Astrocyte (in vitro differentiated cells and primary cell): ENCODE measurements around the gene JHY. TPM values are rescaled to one million over a fixed set of nuclear protein-coding genes. Genes with fewer than 3 reads are reported as not detected.

Experiments used
- DNase-seq: peaks from one replicate; pipeline ENCODE4 v3.0.0-alpha.2; 2010; ENCODE audit warnings: low read depth
- FAIRE-seq: peaks from 2 replicates; lab custom pipeline; 2011; peaks lifted over from hg19 to GRCh38; lab: Jason Lieb, UNC
- H2AFZ ChIP-seq: 2 replicates; pipeline ENCODE4 v1.6.0; 2012; ENCODE audit warnings: low read depth, low read length, inconsistent platforms
- H3K27ac ChIP-seq: 2 replicates; pipeline ENCODE4 v1.5.1; 2011; ENCODE audit warnings: low read depth, low read length, inconsistent platforms
- H3K27me3 ChIP-seq: 2 replicates; pipeline ENCODE4 v1.6.0; 2011; ENCODE audit warnings: low read length, inconsistent platforms; ENCODE audit not compliant: insufficient read depth
- H3K36me3 ChIP-seq: 2 replicates; pipeline ENCODE4 v1.5.1; 2011; ENCODE audit warnings: low read length, inconsistent platforms; ENCODE audit not compliant: insufficient read depth
- H3K4me1 ChIP-seq: 2 replicates; pipeline ENCODE4 v1.5.1; 2011; ENCODE audit warnings: low read length, inconsistent platforms; ENCODE audit not compliant: insufficient read depth
- H3K4me2 ChIP-seq: 2 replicates; pipeline ENCODE4 v1.6.0; 2012; ENCODE audit warnings: low read length, inconsistent platforms
- H3K4me3 ChIP-seq: 2 replicates; pipeline ENCODE4 v1.5.1; 2011; ENCODE audit warnings: low read depth, mild to moderate bottlenecking, low read length, inconsistent platforms; ENCODE audit not compliant: insufficient read depth
- H3K79me2 ChIP-seq: 2 replicates; pipeline ENCODE4 v1.6.0; 2012; ENCODE audit warnings: mild to moderate bottlenecking, low read length, inconsistent platforms; ENCODE audit not compliant: insufficient read depth
- H3K9ac ChIP-seq: 2 replicates; pipeline ENCODE4 v1.6.0; 2012; ENCODE audit warnings: mild to moderate bottlenecking, low read length, inconsistent platforms
- H3K9me3 ChIP-seq: 2 replicates; pipeline ENCODE4 v1.5.1; 2012; ENCODE audit warnings: low read depth, mild to moderate bottlenecking, low read length, inconsistent platforms; ENCODE audit not compliant: insufficient read depth
- H4K20me1 ChIP-seq: 2 replicates; pipeline ENCODE4 v1.6.0; 2012; ENCODE audit warnings: low read length, inconsistent platforms; ENCODE audit not compliant: insufficient read depth
- H3K27ac Mint-ChIP-seq: one replicate; pipeline ENCODE4 v1.8.0; 2021; ENCODE audit warnings: mild to moderate bottlenecking, mixed read lengths; ENCODE audit not compliant: unreplicated experiment
- H3K27me3 Mint-ChIP-seq: one replicate; pipeline ENCODE4 v1.8.0; 2021; ENCODE audit warnings: low read depth, mixed read lengths; ENCODE audit not compliant: unreplicated experiment
- H3K36me3 Mint-ChIP-seq: one replicate; pipeline ENCODE4 v1.8.0; 2021; ENCODE audit warnings: low read depth, mixed read lengths; ENCODE audit not compliant: unreplicated experiment
- H3K4me1 Mint-ChIP-seq: one replicate; pipeline ENCODE4 v1.8.0; 2021; ENCODE audit warnings: low read depth, mixed read lengths; ENCODE audit not compliant: unreplicated experiment
- H3K4me3 Mint-ChIP-seq: one replicate; pipeline ENCODE4 v1.8.0; 2021; ENCODE audit warnings: mild to moderate bottlenecking, moderate library complexity, mixed read lengths; ENCODE audit not compliant: unreplicated experiment
- H3K9me3 Mint-ChIP-seq: one replicate; pipeline ENCODE4 v1.8.0; 2021; ENCODE audit warnings: mild to moderate bottlenecking, mixed read lengths; ENCODE audit not compliant: unreplicated experiment
- EZH2 ChIP-seq: IDR thresholded peaks from 2 replicates; pipeline ENCODE4 v1.6.1; 2012; ENCODE audit warnings: mild to moderate bottlenecking, low read length, inconsistent platforms; ENCODE audit not compliant: insufficient read depth
- total RNA-seq: library from RNA; stranded (reverse); gene quantifications from 2 replicates; pipeline ENCODE4 v1.2.1, GENCODE V29; 2021
- TF ChIP-seq, protein P1 (sequence below): IDR thresholded peaks from 2 replicates; pipeline ENCODE4 v1.5.1; 2011; ENCODE audit warnings: low read depth, mild to moderate bottlenecking, inconsistent platforms, low read length, moderate library complexity; ENCODE audit not compliant: insufficient read depth

The JHY gene
- total RNA-seq, 1 donor from 2014 or later = 2.7 TPM

DNA sequence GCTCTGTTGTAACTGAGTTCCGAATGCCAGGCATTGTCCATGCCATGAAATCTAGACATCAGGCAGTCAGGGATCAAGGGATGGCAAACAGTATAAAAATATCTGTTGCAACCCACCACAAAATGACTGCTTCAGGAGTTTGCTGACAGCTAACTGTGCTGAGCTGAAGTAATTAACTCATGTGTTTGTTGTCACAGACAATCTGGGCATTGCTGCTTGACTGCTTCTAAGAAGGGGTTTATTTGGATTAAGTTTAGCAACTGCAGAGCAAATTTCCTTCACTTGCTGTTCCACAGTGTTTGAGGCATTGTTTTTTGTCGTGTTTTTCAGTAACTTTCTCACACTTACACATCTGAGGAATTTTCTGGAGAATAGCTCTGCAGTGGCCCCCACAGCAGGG, 68.7 kb downstream of the JHY start:
- Histone ChIP-seq H3K27ac (no peak overlapping the region), H3K4me1 (no peaks in the 10 kb centered on the region), H3K9me3 (no peaks in the 10 kb centered on the region), H3K79me2 (no peaks in the 10 kb centered on the region), H3K27me3 (peaks cover 7% of the 10 kb centered on the region), H4K20me1 (no peaks in the 10 kb centered on the region), H3K4me2 (no peak overlapping the region), H3K36me3 (no peaks in the 10 kb centered on the region), H2AFZ (no peak overlapping the region), H3K4me3 (no peak overlapping the region), H3K9ac (no peak overlapping the region)
- peaks cover 10% of the 10 kb centered on the region for H3K27me3 Mint-ChIP-seq
- DNase-seq (no peak), FAIRE-seq (no peak)
- no peak for TF ChIP-seq EZH2
- TF ChIP-seq, protein P1, sequence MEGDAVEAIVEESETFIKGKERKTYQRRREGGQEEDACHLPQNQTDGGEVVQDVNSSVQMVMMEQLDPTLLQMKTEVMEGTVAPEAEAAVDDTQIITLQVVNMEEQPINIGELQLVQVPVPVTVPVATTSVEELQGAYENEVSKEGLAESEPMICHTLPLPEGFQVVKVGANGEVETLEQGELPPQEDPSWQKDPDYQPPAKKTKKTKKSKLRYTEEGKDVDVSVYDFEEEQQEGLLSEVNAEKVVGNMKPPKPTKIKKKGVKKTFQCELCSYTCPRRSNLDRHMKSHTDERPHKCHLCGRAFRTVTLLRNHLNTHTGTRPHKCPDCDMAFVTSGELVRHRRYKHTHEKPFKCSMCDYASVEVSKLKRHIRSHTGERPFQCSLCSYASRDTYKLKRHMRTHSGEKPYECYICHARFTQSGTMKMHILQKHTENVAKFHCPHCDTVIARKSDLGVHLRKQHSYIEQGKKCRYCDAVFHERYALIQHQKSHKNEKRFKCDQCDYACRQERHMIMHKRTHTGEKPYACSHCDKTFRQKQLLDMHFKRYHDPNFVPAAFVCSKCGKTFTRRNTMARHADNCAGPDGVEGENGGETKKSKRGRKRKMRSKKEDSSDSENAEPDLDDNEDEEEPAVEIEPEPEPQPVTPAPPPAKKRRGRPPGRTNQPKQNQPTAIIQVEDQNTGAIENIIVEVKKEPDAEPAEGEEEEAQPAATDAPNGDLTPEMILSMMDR = no peak
- H3K4me3 Mint-ChIP-seq = no peak overlapping the region
- no peaks in the 10 kb centered on the region for H3K4me1 Mint-ChIP-seq
- no peaks in the 10 kb centered on the region for H3K9me3 Mint-ChIP-seq
- H3K27ac Mint-ChIP-seq = no peak overlapping the region
- H3K36me3 Mint-ChIP-seq = peaks cover 4% of the 10 kb centered on the region

DNA sequence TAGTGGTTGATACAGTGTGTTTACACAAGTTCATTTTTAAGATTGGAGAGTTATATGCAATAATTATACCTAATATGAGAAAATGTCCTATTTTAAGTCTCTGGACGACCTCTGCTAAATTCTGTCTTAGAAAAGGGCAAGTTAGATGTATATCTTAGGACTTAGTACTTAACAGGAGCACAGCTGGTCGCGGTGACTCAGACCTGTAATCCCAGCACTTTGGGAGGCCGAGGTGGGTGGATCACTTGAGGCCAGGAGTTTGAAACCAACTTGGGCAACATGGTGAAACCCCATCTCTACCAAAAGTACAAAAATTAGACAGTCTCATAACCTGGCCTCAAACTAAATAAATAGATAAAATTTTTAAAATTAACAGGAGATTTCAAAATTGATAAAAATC, 71.9 kb downstream of the JHY start:
- no peak overlapping the region for H2AFZ ChIP-seq
- Mint-ChIP-seq H3K4me1 (no peaks in the 10 kb centered on the region), H3K27ac (no peak overlapping the region), H3K36me3 (no peaks in the 10 kb centered on the region), H3K9me3 (no peaks in the 10 kb centered on the region), H3K4me3 (no peak overlapping the region), H3K27me3 (peaks cover 8% of the 10 kb centered on the region)
- no peak overlapping the region for H3K4me3 ChIP-seq
- H4K20me1 ChIP-seq = no peaks in the 10 kb centered on the region
- H3K4me2 ChIP-seq = no peak overlapping the region
- TF ChIP-seq, protein P1 = no peak
- no peak for TF ChIP-seq EZH2
- no peak for FAIRE-seq
- no peaks in the 10 kb centered on the region for H3K4me1 ChIP-seq
- no peaks in the 10 kb centered on the region for H3K36me3 ChIP-seq
- H3K9ac ChIP-seq = no peak overlapping the region
- peaks cover 7% of the 10 kb centered on the region for H3K27me3 ChIP-seq
- DNase-seq = no peak
- no peak overlapping the region for H3K27ac ChIP-seq
- no peaks in the 10 kb centered on the region for H3K9me3 ChIP-seq
- no peaks in the 10 kb centered on the region for H3K79me2 ChIP-seq

DNA sequence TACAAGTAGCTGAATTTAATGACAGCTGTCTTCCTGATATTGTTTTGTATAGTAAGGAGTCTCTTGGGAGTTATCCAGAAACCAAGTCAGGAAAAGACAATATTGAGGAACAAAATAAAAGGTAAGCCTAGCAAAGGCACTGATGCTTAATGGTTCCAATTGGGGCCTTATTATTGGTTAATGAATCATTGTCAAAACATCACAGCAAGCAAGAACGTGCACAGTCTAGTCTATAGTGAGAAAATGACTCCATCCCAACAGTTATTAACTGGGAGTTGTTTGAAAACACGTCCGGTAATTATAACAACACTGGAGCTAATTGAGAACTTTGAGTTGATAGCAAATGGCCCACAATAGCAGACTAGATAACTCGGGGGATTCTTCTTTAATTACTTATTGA, 81.4 kb downstream of the JHY start:
- H3K36me3 ChIP-seq = no peaks in the 10 kb centered on the region
- H3K4me3 Mint-ChIP-seq = no peak overlapping the region
- H3K27ac ChIP-seq = no peak overlapping the region
- H3K27ac Mint-ChIP-seq = no peak overlapping the region
- no peaks in the 10 kb centered on the region for H4K20me1 ChIP-seq
- H3K79me2 ChIP-seq = no peaks in the 10 kb centered on the region
- no peaks in the 10 kb centered on the region for H3K9me3 ChIP-seq
- no peaks in the 10 kb centered on the region for H3K4me1 Mint-ChIP-seq
- H3K4me3 ChIP-seq = no peak overlapping the region
- FAIRE-seq (no peak), DNase-seq (no peak)
- H3K9me3 Mint-ChIP-seq = peaks cover 2% of the 10 kb centered on the region
- H3K4me1 ChIP-seq = no peaks in the 10 kb centered on the region
- H3K27me3 ChIP-seq = peaks cover 27% of the 10 kb centered on the region
- H3K9ac ChIP-seq = no peak overlapping the region
- no peak overlapping the region for H3K4me2 ChIP-seq
- no peak overlapping the region for H2AFZ ChIP-seq
- no peak for TF ChIP-seq EZH2
- TF ChIP-seq, protein P1 = no peak
- H3K27me3 Mint-ChIP-seq = peaks cover 25% of the 10 kb centered on the region
- H3K36me3 Mint-ChIP-seq = no peaks in the 10 kb centered on the region
